A673 (cell line): Measurements from ENCODE around the gene ZNF358. TPM values are rescaled to one million over a fixed set of nuclear protein-coding genes. Genes with fewer than 3 reads are reported as not detected.

ENCODE experiments used
- BruUV-seq: library from RNA; stranded (reverse); fragments of 400-500 nt; replicated peaks from 2 replicates; lab custom pipeline; 2021; lab: Mats Ljungman, UMichigan
- CTCF ChIA-PET: fragments of 300-600 bp; sonication (Branson Sonifier 250); formaldehyde crosslinking; loops from one replicate; lab custom pipeline; 2022; ENCODE audit warnings: antibody characterized with exemption; lab: Charles Lee
- POLR2A ChIA-PET: fragments of 300-600 bp; sonication (Branson Sonifier 250); formaldehyde crosslinking; loops from one replicate; lab custom pipeline; 2022; ENCODE audit warnings: antibody characterized with exemption; ENCODE audit not compliant: low non-redundant PET; lab: Charles Lee
- DNase-seq: peaks from one replicate; pipeline ENCODE4 v3.0.0-alpha.2; 2015; ENCODE audit warnings: low spot score
- H3K27ac ChIP-seq: fragments of 200-600 bp; sonication (generic); 2 replicates; pipeline ENCODE4 v1.5.1; 2016; ENCODE audit warnings: mixed run types, low read depth, mild to moderate bottlenecking, mixed read lengths, antibody characterized with exemption, low read length; ENCODE audit not compliant: poor library complexity, severe bottlenecking
- H3K27me3 ChIP-seq: fragments of 200-600 bp; sonication (generic); replicated peaks from 2 replicates; pipeline ENCODE4 v1.6.1; 2017; ENCODE audit warnings: mixed run types, low read depth, mild to moderate bottlenecking, mixed read lengths, antibody characterized with exemption, low read length; ENCODE audit not compliant: insufficient read depth, poor library complexity
- H3K36me3 ChIP-seq: fragments of 200-600 bp; sonication (generic); 2 replicates; pipeline ENCODE4 v1.6.1; 2016; ENCODE audit warnings: mixed run types, mild to moderate bottlenecking, mixed read lengths, antibody characterized with exemption, low read length; ENCODE audit not compliant: insufficient read depth, poor library complexity, severe bottlenecking
- H3K4me1 ChIP-seq: fragments of 200-600 bp; sonication (generic); 2 replicates; pipeline ENCODE4 v1.6.1; 2017; ENCODE audit warnings: mixed run types, mild to moderate bottlenecking, mixed read lengths, antibody characterized with exemption, low read length; ENCODE audit not compliant: insufficient read depth, poor library complexity, severe bottlenecking
- H3K4me3 ChIP-seq: fragments of 200-600 bp; sonication (generic); 2 replicates; pipeline ENCODE4 v1.5.1; 2016; ENCODE audit warnings: low read depth, mixed run types, mild to moderate bottlenecking, mixed read lengths, low read length; ENCODE audit not compliant: poor library complexity, severe bottlenecking
- H3K9me3 ChIP-seq: fragments of 200-600 bp; sonication (generic); 2 replicates; pipeline ENCODE4 v1.6.1; 2016; ENCODE audit warnings: mixed run types, low read depth, mild to moderate bottlenecking, mixed read lengths, antibody characterized with exemption, low read length; ENCODE audit not compliant: poor library complexity, severe bottlenecking
- CTCF ChIP-seq: fragments of 300-800, 200-600 bp; sonication (generic); conservative IDR thresholded peaks from 2 replicates; pipeline ENCODE4 v1.5.1; 2017; ENCODE audit warnings: low read depth, mild to moderate bottlenecking, antibody characterized with exemption, low read length, moderate library complexity, mixed read lengths
- EZH2 ChIP-seq: fragments of 200-600 bp; sonication (generic); IDR thresholded peaks from 2 replicates; pipeline ENCODE4 v1.6.1; 2017; ENCODE audit warnings: borderline replicate concordance, low read depth, mild to moderate bottlenecking, mixed read lengths, antibody characterized with exemption, low read length; ENCODE audit not compliant: poor library complexity, severe bottlenecking
- intact Hi-C: fragments of 100-400 bp; cut with micrococcal nuclease; formaldehyde crosslinking; loops from one replicate; pipeline ENCODE4 v1.10.0; 2022; ENCODE audit not compliant: unreplicated experiment
- total RNA-seq: library from RNA; stranded (reverse); gene quantifications from 2 replicates; pipeline ENCODE4 v1.2.3, GENCODE V29; 2021

Gene ZNF358
- total RNA-seq, 1 experiment from 2014 or later, result 44.1 TPM

DNA sequence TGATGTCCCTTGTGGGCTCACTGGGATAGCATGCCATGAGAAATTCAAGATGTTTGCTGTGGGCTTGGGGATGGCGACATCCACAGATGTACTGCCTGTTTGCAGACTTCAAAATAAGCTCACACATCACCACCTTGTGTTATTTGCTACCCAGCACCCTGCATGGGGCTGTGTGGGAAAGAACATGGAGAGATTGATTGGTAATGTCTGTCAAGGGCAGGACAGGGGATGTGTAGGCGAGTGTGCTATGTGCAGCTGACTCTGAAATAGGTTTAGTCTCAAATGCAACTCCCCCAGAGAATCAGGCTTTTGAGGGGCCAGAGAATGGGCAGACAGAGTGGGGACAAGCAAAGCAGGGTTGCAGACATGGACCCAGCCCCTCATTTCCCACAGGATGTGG is 44.4 kb downstream of the ZNF358 start:
- H3K4me1 ChIP-seq, result no peaks in the 10 kb centered on the region
- ChIA-PET POLR2A (interaction anchor here (0.6 kb wide), 1 partner anchor 680 kb away, joined by 4 read pairs; no protein-coding TSS in a partner anchor), CTCF (interaction anchor here (1.0 kb wide), 1 partner anchor 9 kb away, joined by 5 read pairs; no protein-coding TSS in a partner anchor)
- H3K27ac ChIP-seq, result no peak overlapping the region
- H3K4me3 ChIP-seq, result no peak overlapping the region
- BruUV-seq, result no TSS peak
- no peak for TF ChIP-seq EZH2
- TF ChIP-seq CTCF, result no peak
- intact Hi-C loops, result no loop called here
- peaks cover 4% of the 10 kb centered on the region for H3K36me3 ChIP-seq
- H3K27me3 ChIP-seq, result no peaks in the 10 kb centered on the region
- no peak for DNase-seq
- no peaks in the 10 kb centered on the region for H3K9me3 ChIP-seq

- intact Hi-C loops, result no loop called here
- TF ChIP-seq CTCF (no peak), EZH2 (no peak)
- CTCF ChIA-PET, result interaction anchor here (0.6 kb wide), 1 partner anchor 228 kb away, joined by 5 read pairs; no protein-coding TSS in a partner anchor
These were observed 45.4 kb downstream of the ZNF358 start for GRCh38 chr19:7561325-7561724.

GRCh38 chr19:7562646-7563393 is 46.9 kb downstream of the ZNF358 start:
- intact Hi-C loops, result no loop called here
- Histone ChIP-seq H3K27ac (no peak overlapping the region), H3K9me3 (no peaks in the 10 kb centered on the region), H3K27me3 (no peaks in the 10 kb centered on the region), H3K36me3 (peaks cover 4% of the 10 kb centered on the region), H3K4me3 (no peak overlapping the region), H3K4me1 (no peaks in the 10 kb centered on the region)
- no peak for TF ChIP-seq CTCF
- TF ChIP-seq EZH2, result no peak
- POLR2A ChIA-PET, result no interaction called here
- CTCF ChIA-PET, result no interaction called here
- no TSS peak for BruUV-seq
- DNase-seq, result no peak

More at GRCh38 chr19:7561325-7561724, 45.4 kb downstream of the ZNF358 start:
- POLR2A ChIA-PET, result no interaction called here
- no TSS peak for BruUV-seq
- no peaks in the 10 kb centered on the region for H3K27me3 ChIP-seq
- no peak overlapping the region for H3K27ac ChIP-seq
- no peaks in the 10 kb centered on the region for H3K9me3 ChIP-seq
- peaks cover 4% of the 10 kb centered on the region for H3K36me3 ChIP-seq
- no peak overlapping the region for H3K4me3 ChIP-seq
- no peaks in the 10 kb centered on the region for H3K4me1 ChIP-seq
- no peak for DNase-seq
